GM04503 (cell line): ENCODE results near the gene EPB41L1.

ENCODE experiments used
- DNase-seq: peaks from one replicate; pipeline ENCODE4 v3.0.0-alpha.2; 2012; ENCODE audit warnings: low read depth

Gene EPB41L1

DNA sequence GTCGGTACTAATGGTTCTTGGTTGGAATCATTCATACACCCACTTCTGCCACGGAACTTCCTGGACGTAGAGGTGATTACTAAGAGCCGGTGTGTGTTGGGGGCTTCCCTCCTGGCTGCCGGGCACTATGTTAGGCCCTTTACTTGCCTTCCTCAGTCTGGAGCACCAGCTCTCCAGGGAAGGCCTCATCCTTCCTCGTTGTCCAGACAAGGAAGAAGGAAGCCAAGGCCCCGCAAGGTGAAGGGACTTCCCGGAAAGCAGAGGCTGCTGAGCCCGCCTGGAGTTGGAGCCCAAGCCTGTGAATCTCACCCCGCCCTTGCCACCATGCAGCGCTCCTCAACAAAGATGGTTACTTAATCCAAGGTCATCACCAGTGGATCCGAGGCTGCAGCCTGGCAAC is 107.9 kb downstream of the EPB41L1 start:
- no peak for DNase-seq

DNA sequence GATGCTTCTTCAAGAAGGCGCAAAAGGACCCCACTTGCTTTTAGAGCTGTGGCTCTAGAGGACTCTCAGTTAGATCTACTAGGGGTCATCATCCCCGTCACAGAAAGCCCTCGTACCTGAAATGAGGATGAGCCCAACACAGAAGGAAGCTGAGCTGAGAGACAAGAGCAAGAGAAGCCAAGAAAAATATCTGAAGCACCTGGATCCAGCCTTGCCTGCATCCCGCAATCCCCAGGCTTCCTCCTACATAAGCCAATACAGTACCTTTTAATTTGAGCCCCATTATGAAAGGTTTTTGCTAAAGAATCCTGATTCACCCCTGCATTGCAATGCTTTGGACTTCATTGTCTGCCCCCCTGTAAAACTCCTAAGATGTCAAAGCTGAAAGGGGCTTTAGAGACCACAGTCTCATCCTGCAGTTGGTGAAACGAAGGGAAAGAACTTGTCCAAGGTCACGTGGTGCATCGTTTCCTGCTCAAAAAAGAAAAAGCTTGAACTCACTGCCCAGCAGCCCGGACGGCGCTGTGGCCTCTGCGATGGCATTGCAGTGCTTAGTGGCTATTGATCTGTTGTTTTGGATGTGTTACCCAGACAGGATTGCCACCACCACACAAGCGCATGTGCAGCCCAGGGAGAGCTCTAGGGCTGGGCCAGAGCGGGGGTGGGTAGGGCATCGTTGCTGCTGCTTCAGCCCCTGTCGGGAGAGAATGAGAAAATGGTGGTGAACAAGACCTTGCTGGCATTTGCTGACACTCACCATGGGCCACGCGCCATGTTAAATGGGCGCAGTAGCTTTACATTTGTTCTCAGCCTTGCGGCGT is 110.1 kb downstream of the EPB41L1 start:
- DNase-seq, result no peak

DNA sequence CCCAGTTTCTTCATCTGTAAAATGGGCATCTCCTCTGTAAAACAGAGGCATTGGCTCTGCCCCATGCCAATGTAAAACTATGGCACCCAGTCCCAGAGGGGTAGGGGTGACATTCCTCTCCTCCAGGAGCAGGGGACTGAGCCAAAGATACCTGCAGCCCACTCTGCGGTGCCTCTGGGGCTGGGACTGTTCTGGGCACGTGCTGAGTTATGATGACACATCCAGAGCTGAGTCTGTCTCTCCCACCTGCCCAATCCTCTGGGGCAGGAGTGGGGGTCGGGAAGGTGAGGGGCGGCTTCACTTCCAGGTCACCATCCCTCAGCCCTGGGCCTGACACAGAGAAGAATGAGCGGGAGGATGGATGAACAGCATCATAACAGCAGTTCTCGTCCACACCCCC is 111.6 kb downstream of the EPB41L1 start:
- no peak for DNase-seq

DNA sequence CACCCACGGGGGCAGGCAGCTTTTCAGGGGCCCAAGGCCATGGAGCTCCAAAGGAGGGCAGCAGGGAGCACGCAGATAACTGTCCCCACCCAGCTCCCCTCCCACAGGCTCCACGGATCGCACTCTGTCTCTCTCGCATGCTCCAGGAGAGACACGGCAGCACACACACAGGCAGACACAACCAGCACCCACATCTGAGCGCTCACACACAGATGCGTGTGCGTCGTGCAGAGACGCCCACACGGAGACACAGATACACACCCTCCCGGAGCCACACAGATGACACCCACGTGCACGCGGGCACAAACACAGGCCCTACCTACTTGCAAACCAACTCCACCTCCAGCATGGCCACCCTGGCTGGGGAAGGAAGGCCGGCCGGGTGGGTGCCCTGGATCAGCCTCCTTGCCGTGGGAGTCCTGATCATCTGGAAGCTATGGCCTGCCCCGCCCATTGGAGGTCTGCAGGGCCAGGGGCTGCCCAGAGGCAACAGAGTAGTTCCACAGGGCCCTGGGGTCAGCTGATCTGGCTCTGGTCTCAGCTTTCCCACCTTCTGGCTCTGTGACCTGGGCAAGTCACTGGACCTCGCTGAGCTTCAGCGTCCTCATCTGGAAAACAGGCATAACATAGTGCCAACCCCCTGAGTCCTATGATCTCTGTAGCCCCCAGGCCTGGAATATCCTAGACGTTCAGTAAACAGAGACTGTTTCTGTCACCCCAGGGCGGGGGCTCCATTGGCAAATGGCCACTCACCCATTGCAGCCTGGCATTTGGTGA is 113.3 kb downstream of the EPB41L1 start:
- no peak for DNase-seq

DNA sequence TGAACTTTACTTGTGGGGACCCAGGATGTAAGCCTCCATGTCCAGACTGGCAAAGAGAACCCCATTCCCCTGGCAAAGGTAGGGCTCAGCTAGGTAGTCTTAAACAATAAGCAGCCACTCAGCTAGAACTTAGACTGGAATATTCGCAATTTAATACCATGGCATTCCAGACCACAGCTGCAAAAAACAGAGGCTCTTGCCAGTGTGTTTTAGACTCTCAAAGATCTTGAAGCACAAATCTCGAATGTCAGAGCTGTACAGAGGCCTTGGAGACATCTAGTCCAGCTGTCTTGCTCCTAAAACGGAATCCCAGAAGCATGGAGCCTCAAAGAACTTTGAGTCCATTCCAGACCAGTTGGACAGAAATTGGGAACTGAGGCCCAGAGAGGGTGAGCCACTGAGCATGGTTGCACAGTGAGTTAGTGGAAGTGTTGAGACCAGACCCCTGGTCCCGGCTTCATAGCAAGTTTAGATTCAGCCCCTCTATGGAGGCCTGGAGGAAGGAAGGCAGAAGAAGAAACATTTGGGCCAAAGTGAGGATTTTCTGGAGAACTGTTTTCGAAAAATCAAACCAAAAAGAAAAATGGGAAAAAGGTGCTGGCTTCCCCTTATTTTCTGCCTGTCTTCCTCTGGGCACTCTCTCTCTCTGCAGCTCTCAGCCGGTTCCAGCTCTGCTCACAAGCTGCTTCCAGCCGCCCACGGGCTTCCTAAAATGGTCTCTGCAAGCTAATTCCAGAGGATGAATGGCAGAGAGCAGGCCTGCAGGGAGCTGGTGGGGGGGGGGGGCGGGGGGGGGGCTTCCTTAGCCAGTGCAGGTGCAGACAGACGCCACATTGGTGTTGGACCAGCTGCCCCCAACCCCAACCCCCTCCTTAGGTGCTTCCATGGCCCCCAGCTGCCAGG is 114.2 kb downstream of the EPB41L1 start:
- no peak for DNase-seq

DNA sequence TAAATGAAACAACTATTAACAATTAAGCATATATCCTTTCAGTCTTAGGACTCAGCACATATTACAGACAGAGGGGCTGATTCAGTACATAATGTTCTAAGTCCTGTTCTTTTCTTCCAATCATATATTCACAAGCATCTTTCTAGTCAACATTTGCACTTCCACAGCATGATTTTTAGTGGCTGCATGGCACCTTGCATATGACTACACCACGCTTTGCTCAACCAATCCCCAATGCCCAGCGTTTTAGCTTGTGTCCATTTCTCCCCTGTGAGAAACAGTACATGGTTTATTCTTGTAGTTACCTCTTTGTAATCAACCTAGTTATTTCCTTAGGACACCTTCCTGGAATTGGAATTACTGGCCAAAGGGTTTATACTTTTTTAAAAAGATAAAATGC is 115.0 kb downstream of the EPB41L1 start:
- DNase-seq, result no peak

DNA sequence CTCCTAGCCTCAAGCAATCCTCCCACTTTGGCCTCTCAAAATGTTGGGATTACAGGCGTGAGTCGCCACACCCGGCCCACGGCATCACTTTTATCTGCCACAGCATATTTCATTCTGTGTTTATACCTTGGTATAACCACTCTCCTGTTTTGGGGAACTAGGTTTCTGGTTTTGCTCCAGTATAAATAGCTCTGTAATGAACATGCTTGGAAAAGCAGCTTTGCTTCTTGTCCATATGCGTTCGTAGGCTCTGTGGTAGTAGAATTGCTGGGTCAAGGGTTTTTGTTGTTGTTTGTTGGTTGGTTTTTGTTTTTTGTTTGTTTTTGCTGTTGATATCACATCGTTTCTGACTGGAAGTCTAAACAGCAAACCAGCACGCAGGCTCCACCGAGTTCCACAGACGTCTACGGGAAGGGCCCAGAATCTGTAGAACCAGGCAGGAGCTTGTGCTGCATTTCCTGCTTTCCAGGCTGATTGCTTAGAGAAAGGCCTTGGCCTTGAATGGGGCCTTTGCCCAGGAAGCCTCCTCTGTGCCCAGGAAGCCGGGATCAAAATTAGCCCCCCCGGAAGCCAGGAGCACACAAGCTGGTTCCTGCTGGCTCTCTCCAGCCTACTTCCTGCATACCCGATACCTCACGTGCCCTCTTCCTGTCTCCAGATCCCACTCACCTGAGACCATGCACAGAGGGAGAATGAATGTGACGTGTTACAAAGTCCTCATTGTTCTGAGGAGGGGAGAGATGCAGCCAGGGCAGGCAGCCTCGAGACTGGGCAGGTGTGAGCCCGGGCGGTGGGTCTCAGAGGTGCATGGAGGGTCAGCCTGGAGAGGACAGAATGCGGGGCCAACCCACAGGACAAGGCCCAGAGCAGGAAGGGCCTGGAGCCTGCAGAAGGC is 116.5 kb downstream of the EPB41L1 start:
- no peak for DNase-seq

DNA sequence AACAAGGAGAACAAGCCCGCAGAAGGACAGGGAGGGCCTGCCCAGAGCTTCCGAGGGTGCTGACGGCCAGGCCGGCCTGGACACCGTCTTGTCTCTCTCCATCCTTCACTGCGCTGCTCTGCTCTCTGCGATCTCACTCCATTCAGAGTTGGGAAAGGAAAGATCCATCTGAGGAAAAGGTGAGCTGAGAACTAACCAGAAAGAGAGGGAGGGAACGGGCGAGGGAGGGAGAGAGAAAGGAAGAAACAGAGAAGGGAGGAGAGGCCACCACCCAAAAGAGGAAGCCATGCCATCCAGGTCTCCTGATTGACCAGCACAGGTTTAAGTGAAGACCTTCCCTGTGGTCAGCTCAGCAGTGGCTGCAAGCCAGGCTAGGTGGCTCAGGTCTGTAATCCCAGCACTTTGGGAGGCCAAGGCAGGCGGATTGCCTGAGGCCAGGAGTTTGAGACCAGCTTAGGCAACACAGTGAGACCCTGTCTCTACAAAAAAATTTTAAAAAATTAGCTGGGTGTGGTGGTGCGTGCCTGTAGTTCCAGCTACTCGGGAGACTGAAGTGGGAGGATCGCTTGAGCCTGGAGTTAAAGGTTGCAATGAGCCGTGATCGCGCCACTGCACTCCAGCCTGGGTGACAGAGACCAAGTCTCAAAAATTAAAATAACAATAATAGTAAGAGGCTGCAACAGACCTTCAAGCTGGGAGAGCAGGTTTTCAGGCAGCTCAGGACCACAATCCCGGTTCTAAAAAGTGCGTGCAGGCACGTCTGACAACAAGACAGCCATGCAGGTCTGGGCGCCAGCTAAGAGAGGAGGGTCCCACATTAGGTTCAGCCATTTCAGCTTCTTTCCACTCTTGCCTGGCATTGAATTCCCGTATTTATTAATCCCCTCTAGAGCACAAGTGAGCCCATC is 117.4 kb downstream of the EPB41L1 start:
- DNase-seq, result no peak

DNA sequence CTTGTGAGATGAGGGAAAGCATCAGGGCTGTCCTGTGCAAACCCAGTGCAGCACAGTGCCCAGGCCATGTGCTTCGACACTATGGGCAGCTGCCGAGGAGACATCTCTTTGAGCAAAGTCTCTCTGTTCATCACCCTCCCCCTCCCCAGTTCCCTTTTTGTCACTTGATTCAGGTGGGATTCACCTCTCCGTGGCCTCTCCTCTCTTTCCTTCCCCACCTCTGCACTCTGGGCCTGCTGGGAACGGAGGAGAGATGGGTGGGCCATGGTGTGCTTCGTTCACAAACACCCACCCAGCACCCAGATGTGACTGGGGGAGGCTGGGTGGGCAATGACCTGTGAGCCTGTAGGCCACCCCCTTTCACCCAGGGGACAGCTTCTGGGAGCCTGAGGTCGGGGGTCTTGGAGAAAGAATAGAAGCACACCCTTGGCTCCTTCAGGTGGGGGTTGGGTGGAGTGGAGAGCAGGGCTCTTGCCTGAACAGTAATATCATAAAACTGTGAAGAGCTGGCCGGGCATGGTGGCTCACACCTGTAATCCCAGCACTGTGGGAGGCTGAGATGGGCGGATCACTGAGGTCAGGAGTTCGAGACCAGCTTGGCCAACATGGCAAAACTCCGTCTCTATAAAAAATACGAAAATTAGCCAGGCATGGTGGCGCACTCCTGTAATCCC is 118.1 kb downstream of the EPB41L1 start:
- no peak for DNase-seq

DNA sequence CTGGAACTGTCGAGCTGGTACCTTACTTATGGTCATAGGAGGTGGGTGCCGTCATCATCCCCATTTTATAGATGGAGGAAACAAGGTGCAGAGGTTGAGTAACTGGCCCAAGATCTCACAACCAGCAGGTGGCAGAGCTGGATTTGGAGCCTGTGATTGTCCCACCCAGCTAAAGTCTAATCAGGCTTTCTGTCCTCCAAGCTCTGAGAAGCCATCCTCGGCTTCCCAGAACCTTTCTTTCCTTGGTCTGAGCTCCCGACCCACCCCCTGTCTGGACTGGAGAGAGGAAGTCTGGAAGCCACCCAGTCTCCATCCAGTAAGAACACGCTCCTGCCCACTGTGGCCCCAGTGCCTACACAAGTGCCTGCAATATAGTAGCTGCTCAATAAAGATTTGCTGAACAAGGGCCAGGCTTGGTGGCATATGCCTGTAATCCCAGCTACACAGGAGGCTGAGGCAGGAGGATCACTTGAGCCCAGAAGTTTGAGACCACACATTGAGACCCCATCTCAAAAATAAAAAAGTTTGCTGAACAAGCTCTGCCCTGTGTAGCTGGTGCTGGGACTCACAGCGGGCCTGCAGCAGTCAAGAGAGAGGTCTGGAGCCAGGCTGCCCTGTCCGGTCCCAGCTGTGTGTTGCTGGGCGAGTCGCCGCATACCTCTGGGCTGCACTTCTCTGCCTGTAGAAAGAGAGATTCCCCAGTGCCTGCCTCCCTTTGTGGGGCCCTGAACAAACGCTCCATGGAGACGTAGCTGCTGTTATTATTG is 119.1 kb downstream of the EPB41L1 start:
- peak; percentile 3 for DNase-seq

DNA sequence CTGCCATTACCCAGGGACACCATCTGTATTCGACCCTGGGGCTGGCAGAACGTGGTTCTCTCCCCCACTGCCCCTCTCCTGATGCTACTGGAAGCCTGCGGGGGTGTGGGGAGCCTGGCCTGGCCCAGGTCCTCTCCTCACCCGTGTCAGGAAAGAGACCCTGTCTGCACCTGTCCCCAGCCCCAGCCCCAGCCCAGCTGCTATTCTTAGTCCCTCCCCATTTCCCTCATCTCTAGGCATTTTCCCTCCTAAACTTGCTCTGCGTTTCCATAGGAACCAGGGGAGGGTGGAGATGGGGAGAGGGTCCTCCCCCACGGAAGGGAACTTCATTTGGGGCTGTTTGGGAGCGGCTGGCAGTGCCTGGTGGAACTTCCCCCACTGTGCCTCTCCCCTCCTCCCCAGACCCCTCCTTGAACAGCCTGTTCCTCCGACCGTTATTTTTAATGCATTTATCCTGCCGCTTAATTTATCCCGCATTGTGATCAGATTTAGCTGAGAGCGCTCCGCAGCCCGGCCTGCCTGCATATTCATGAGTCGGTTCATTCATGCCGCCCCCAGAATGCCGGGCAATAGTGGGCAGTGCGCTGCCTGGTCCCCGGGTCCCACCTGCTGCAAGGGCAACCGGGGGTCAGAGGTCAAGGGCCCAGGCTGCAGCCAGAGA is 119.8 kb downstream of the EPB41L1 start:
- no peak for DNase-seq

DNA sequence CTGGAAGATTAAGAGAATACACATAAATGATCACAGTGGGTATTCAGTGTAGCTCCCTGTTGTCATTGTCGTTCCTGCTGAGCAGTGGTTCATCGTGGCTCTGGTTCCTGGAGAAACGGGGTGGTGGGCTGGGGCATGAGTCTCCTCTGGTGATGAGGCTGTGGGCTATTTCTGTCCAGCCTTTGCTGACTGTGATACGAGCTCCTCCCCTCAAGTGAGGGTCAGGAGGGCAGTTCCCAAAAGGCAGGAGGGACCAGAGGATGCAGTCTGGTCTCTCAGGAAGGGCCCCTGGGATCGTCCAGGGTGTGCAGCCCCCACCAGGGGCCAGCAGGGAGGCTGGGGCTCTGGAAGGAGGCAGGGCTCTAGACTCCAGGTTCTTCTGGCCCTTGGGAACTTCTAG is 120.5 kb downstream of the EPB41L1 start:
- DNase-seq, result no peak

DNA sequence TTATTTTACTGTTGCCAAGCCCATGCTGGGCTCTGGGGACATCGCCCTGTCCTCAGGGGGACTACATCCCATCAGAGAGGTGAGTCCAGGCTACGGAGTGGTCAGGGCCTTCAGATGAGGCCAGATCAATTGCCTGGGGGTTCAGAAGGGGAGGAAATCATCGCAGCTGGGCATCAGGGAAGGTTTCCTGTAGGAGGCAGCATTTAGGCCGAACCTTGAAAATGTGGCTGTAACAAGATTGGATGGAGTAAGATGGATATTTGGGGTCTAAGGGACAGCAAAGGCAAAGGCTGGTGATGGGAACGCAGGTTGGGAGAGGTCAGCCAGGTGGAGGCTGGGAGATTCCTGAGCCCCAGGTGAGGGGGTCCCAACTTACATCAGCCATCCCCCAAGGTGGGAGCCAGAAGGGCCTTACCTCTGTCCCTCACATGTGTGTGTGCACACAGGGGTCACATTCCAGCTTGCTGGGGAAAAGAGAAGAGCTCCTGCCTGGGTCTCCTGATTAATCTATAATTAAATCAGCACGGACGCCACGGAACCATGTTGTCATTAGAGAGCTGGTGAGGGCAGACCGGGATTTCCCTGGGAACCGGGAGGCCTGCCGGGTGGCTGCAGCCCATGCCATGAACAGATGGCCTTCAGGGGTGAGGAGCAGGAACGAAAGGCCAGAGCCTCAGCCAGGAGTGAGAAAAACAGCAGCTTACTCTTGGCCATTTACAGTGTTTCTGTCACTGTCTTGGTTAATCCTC is 121.1 kb downstream of the EPB41L1 start:
- DNase-seq, result no peak

DNA sequence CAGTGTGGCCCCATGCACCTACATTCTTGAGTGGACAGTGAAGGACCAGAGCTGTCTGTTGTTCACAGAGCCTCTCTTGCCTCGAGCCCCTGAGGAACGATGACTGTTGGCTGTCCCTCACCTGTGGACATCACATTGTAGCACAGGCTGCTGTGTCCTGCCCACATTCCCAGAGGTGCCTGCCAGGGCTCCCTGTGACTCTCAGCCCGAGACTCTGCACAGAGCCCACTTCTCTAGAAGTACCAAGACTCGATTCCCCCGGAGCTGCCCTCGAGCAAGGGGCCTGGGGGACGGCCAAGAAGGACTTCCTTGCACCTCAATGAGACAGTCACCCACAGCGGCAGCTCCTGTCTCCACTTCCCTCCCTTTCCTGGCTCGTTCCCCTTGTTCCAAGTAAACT is 123.0 kb downstream of the EPB41L1 start:
- no peak for DNase-seq

DNA sequence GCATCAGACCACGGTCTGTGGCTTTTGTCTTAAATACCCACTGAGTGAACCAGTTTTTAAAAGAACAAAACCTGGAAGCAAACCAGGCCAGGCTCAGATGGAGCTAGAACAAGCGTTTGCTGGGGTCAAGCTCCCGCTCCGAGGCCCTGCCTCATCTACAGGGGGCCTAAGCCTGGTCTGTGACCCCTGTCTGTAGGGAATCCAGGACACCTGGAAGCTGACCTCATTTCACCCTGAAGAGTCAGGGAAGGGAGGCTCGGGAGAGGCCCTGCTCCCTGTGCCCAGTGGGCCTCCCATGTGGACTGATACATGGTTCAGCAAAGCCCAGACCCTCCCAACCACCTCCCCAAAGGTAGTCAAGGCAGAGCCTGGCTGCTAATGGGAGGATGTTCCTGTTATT is 124.8 kb downstream of the EPB41L1 start:
- no peak for DNase-seq

DNA sequence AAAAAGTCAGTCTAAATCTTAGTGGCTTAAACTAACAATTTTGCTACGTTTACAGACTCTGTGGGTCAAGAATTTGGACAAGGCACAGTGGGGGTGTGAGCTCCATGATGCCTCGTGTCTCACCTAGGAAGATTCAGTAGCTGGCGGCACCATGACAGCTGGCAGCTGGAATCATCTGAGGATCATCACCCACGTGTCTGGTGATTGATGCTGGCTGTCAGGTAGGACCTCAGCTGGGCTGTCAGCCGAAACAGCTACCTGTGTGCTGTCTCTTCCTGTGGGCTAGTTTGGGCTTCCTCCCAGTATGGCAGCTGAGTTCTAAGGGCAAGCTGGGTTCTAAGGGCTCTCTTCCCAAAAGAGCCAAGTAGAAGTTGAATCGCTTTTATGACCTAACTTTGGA is 125.2 kb downstream of the EPB41L1 start:
- no peak for DNase-seq

DNA sequence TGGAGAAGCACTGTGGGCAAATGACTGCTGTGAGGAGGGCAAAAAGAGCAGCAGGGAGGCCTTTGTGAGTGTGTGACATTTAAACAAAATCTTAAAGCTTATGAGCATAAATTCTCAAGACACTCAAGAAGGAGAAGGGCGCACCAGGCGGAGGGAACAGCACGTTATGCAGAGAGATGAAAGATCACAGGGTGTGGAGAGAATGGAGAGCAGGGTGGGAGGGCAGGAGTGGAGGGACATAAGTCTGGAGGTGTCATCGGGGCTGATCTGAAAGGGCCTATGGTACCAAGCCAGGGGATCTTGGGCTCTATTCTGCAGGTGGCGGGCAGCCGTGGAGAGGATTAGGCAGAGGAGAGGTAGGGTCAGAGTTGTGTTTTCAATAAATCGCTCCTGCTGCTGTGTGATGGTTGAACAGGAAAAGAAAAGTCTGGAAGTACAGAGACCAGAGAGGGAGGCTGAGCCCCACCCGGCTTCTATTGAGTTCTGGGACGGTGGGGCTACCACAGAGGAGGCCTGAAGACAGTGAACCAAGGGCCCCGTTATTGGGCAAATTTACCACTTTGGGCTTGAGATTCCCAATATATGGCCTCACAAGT is 127.3 kb downstream of the EPB41L1 start:
- no peak for DNase-seq
